SU-DHL-6 (cell line): Measurements from ENCODE around the gene CLEC17A.
"Not testable (repeated sequence)": the region's sequence is repeated elsewhere in the genome, so short reads cannot be mapped to it uniquely, and the experiment has no call there.

Source experiments
- EZH2phosphoT487 ChIP-seq: fragments of 200-600 bp; sonication (generic), shearing (Covaris generic); conservative IDR thresholded peaks from 2 replicates; pipeline ENCODE4 v1.6.1; 2018; ENCODE audit warnings: mild to moderate bottlenecking, antibody characterized with exemption, low read length, moderate library complexity, mixed read lengths
- TF ChIP-seq, protein P1 (sequence below): fragments of 200-600 bp; sonication (generic); IDR thresholded peaks from one replicate; pipeline ENCODE4 v1.5.1; 2017; ENCODE audit warnings: antibody characterized with exemption, mild to moderate bottlenecking, low read length, moderate library complexity; ENCODE audit not compliant: insufficient read depth, poor library complexity, severe bottlenecking

DNA sequence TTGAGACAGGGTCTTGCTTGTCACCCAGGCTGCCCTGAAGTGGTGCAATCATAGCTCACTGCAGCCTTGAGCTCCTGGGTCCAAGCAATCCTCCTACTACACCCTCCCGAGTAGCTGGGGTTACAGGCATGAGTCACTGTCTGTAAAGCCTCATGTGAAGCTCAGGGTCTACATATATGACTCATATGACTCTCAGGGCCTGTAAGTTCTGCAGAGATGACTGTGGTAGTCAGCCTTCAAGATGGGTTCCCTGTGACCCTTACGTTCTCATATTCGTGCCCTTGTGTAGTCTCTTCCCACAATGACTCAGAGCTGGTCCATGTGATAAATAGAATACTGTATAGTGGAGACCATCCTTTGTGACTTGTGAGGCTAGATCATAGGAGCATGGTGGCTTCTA lies 2.3 kb downstream of the CLEC17A start:
- not testable (repeated sequence) for TF ChIP-seq EZH2phosphoT487
- TF ChIP-seq, protein P1, sequence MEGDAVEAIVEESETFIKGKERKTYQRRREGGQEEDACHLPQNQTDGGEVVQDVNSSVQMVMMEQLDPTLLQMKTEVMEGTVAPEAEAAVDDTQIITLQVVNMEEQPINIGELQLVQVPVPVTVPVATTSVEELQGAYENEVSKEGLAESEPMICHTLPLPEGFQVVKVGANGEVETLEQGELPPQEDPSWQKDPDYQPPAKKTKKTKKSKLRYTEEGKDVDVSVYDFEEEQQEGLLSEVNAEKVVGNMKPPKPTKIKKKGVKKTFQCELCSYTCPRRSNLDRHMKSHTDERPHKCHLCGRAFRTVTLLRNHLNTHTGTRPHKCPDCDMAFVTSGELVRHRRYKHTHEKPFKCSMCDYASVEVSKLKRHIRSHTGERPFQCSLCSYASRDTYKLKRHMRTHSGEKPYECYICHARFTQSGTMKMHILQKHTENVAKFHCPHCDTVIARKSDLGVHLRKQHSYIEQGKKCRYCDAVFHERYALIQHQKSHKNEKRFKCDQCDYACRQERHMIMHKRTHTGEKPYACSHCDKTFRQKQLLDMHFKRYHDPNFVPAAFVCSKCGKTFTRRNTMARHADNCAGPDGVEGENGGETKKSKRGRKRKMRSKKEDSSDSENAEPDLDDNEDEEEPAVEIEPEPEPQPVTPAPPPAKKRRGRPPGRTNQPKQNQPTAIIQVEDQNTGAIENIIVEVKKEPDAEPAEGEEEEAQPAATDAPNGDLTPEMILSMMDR: not testable (repeated sequence)
